K562 (cell line): ENCODE results near the gene HSD17B8. TPM values are rescaled to one million over a fixed set of nuclear protein-coding genes. Genes with fewer than 3 reads are reported as not detected.
A peak's percentile ranks its signal among the peaks of the same experiment; 100 is the strongest.

Experiments used
- ARID1B ChIP-seq: fragments of 450-650 bp; IDR thresholded peaks from 2 replicates; pipeline ENCODE4 v1.6.1; 2016; ENCODE audit warnings: antibody characterized with exemption, mild to moderate bottlenecking, inconsistent platforms
- ASH1L ChIP-seq: fragments of 450-650 bp; IDR thresholded peaks from 2 replicates; pipeline ENCODE4 v1.6.1; 2018; ENCODE audit warnings: borderline replicate concordance, mild to moderate bottlenecking, low read depth; ENCODE audit not compliant: partially characterized antibody
- BRD4 ChIP-seq: fragments of 200-600 bp; sonication (generic); IDR thresholded peaks from 2 replicates; pipeline ENCODE4 v1.6.1; 2017; ENCODE audit warnings: inconsistent platforms
- BRD9 ChIP-seq: fragments of 450-650 bp; IDR thresholded peaks from 2 replicates; pipeline ENCODE4 v1.6.1; 2018; ENCODE audit warnings: low read depth; ENCODE audit not compliant: partially characterized antibody
- DMBX1 ChIP-seq: fragments of 250-450 bp; sonication (Bioruptor Pico); IDR thresholded peaks from 2 replicates; pipeline ENCODE4 v1.8.0; 2022; ENCODE audit warnings: inconsistent platforms, mild to moderate bottlenecking, moderate library complexity, borderline replicate concordance
- ETV1 ChIP-seq: fragments of 450-650 bp; conservative IDR thresholded peaks from 2 replicates; pipeline ENCODE4 v1.6.1; 2016; ENCODE audit warnings: missing genetic modification characterization, control low read depth, low read depth, missing compliant biosample characterization
- FOS ChIP-seq: IDR thresholded peaks from 3 replicates; pipeline ENCODE4 v1.6.1; 2011; ENCODE audit not compliant: insufficient read length; ENCODE audit errors: extremely low read depth
- FOSL1 ChIP-seq: fragments of 200-800 bp; sonication (Bioruptor generic); conservative IDR thresholded peaks from 2 replicates; pipeline ENCODE4 v1.6.1; 2016; ENCODE audit warnings: missing genetic modification characterization, missing compliant biosample characterization
- JUND ChIP-seq, 2 experiments: IDR thresholded peaks; 2 replicates in 1 of 2; 3 replicates in 1 of 2; pipeline ENCODE4 v1.6.1; 2011; ENCODE audit warnings: borderline replicate concordance in 2 of 2, low read depth in 2 of 2, low read length in 2 of 2, improper control_type of control experiment in 1 of 2, missing biosample characterization in 1 of 2, missing genetic modification characterization in 1 of 2, missing genetic modification reagents in 1 of 2
- NFRKB ChIP-seq: fragments of 450-650 bp; IDR thresholded peaks from 2 replicates; pipeline ENCODE4 v1.6.1; 2016; ENCODE audit warnings: low read depth
- PPARD ChIP-seq: fragments of 250-450 bp; sonication (Bioruptor Pico); IDR thresholded peaks from 2 replicates; pipeline ENCODE4 v1.8.0; 2022; ENCODE audit warnings: inconsistent platforms, mild to moderate bottlenecking, moderate library complexity
- RAD21 ChIP-seq, 2 experiments: fragments of 250-450 bp in 1 of 2; fragments of 450-650 bp in 1 of 2; sonication (Bioruptor Pico) in 1 of 2; formaldehyde crosslinking in 1 of 2; IDR thresholded peaks in 1 of 2; conservative IDR thresholded peaks in 1 of 2; 2 replicates each; pipeline versions ENCODE4 v1.4.0 to v1.8.0; 2020 to 2022; ENCODE audit warnings: mild to moderate bottlenecking in 2 of 2, moderate library complexity in 1 of 2
- RAD51 ChIP-seq: fragments of 450-650 bp; IDR thresholded peaks from 2 replicates; pipeline ENCODE4 v1.7.1; 2016; ENCODE audit warnings: low read depth, mild to moderate bottlenecking, borderline replicate concordance
- TEAD2 ChIP-seq: fragments of 450-650 bp; IDR thresholded peaks from 2 replicates; pipeline ENCODE4 v1.6.1; 2016; ENCODE audit warnings: missing genetic modification characterization, control low read depth, missing compliant biosample characterization
- ZNF146 ChIP-seq: IDR thresholded peaks from one replicate; pipeline ENCODE4 v1.6.1; 2018; ENCODE audit warnings: missing compliant biosample characterization; ENCODE audit not compliant: unreplicated experiment
- ZNF589 ChIP-seq: fragments of 200-800 bp; sonication (Bioruptor generic); IDR thresholded peaks from 2 replicates; pipeline ENCODE4 v1.6.1; 2016; ENCODE audit warnings: low read depth, missing genetic modification characterization, missing compliant biosample characterization
- ZNF780A ChIP-seq: fragments of 250-450 bp; sonication (Bioruptor Pico); IDR thresholded peaks from 2 replicates; pipeline ENCODE4 v1.5.0; 2021; ENCODE audit warnings: mild to moderate bottlenecking
- polyA plus RNA-seq, 8 experiments: library from polyadenylated mRNA; depleted of rRNA in 4 of 8; stranded (reverse) in 5 of 8; unstranded in 3 of 8; fragments of >200 nt; fragmentation: Nextera tagmentation in 2 of 8; fragmentation: Illumina TruSeq in 1 of 8; extraction: Ambion mirVana in 2 of 8; extraction: Trizol in 1 of 8; gene quantifications; 2 replicates each; pipeline versions ENCODE4 v1.2.1 to v1.2.3, GENCODE V29; 2011 to 2014; ENCODE audit warnings: inconsistent platforms in 1 of 8, missing spikeins in 1 of 8
- total RNA-seq, 7 experiments: library from RNA; depleted of rRNA in 6 of 7; stranded (reverse); fragments of >200 nt in 6 of 7; fragmentation: Illumina TruSeq in 2 of 7; extraction: Trizol in 2 of 7; gene quantifications; 2 replicates each; pipeline versions ENCODE4 v1.2.1 to v1.2.3, GENCODE V29; 2011 to 2021; ENCODE audit warnings: low replicate concordance in 1 of 7
- TF ChIP-seq, protein P1 (sequence below): fragments of 450-650 bp; formaldehyde crosslinking; conservative IDR thresholded peaks from 2 replicates; pipeline ENCODE4 v1.4.0; 2022; ENCODE audit warnings: mild to moderate bottlenecking, missing genetic modification characterization
- TF ChIP-seq, protein P2 (sequence below), 2 experiments: fragments of 250-450 bp in 1 of 2; fragments of 450-650 bp in 1 of 2; sonication (Bioruptor Pico) in 1 of 2; IDR thresholded peaks; 2 replicates each; pipeline versions ENCODE4 v1.6.1 to v1.8.0; 2016 to 2021; ENCODE audit warnings: mild to moderate bottlenecking in 2 of 2, moderate library complexity in 2 of 2, missing compliant biosample characterization in 1 of 2, missing genetic modification characterization in 1 of 2
- TF ChIP-seq, protein P3 (sequence below), 3 experiments: IDR thresholded peaks in 2 of 3; conservative IDR thresholded peaks in 1 of 3; 2 replicates each; pipeline ENCODE4 v1.5.1; 2011 to 2012; ENCODE audit warnings: low read length in 3 of 3, mild to moderate bottlenecking in 3 of 3, control low read depth in 2 of 3, improper control_type of control experiment in 1 of 3, inconsistent platforms in 1 of 3, low read depth in 1 of 3, mixed read lengths in 1 of 3, moderate library complexity in 1 of 3; ENCODE audit not compliant: insufficient read depth in 2 of 3
- TF ChIP-seq, protein P4 (sequence below): IDR thresholded peaks from 2 replicates; pipeline ENCODE4 v1.6.1; 2011; ENCODE audit warnings: borderline replicate concordance, low read depth, mild to moderate bottlenecking, moderate library complexity, low read length; ENCODE audit not compliant: insufficient read depth, poor library complexity, severe bottlenecking

HSD17B8 gene
- total and polyA plus RNA-seq, 9 of the 15 experiments (the other 6 are each of a cell fraction or from before 2014, with no cell fraction given): 3.7 to 35.2 (median 14.2) TPM

DNA sequence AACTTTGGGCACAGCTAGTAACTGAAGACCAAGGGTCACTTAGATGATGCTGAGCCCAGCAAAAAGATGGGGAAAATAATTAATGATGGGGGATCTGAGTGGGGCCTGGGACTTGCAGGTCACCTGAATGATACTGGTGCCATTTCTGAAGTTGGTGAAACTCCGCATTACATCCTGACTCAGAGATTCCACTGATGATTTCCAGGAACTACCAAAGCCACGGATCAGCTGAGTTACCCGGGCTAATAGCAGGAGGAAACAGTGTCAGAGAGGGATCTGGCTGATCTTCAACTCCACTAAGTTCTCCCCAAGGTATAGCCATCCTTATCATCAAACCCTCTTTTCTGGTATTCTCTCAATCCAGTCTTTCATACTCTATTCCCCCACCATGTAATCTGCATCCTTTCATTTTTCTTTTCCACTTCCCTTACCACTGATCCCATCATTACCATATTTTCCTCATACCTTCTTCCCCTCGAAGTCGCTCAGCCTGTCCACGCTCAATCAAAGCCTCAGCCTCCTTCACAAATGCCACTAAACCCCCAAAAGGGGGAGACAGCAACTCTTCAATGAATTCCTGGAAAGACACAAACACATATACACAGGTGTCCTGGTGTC, 47.0 kb downstream of the HSD17B8 start (continued):
- TF ChIP-seq, protein P1, sequence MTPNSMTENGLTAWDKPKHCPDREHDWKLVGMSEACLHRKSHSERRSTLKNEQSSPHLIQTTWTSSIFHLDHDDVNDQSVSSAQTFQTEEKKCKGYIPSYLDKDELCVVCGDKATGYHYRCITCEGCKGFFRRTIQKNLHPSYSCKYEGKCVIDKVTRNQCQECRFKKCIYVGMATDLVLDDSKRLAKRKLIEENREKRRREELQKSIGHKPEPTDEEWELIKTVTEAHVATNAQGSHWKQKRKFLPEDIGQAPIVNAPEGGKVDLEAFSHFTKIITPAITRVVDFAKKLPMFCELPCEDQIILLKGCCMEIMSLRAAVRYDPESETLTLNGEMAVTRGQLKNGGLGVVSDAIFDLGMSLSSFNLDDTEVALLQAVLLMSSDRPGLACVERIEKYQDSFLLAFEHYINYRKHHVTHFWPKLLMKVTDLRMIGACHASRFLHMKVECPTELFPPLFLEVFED (CRISPR knock-in tag): peak; percentile 58; the same call in 1 of the 2 replicates
- TF ChIP-seq RAD21 (CRISPR knock-in tag; conservative IDR thresholded peaks at IDR 0.05 in 1 of 2, IDR thresholded peaks at IDR 0.05 in 1 of 2) (peak in 1 of 2 experiments; percentile 27; a peak in 1 of 4 replicates), BRD9 (peak; percentile 23), PPARD (CRISPR knock-in tag) (no peak), FOS (no peak), RAD51 (no peak), ASH1L (no peak), TEAD2 (tag) (no peak), ARID1B (0 out of 2 replicates have a peak, but pooled peaks have one; percentile 15), NFRKB (no peak), FOSL1 (tag) (peak; percentile 97), ETV1 (tag) (no peak), JUND (IDR thresholded peaks at IDR 0.05; ENCODE audit: borderline replicate concordance, low read depth, low read length) (peak; percentile 60; the same call in 1 of the 2 replicates), JUND (tag; IDR thresholded peaks at IDR 0.05; ENCODE audit: borderline replicate concordance, low read depth, low read length) (peak; percentile 76; the same call in 1 of the 3 replicates), ZNF589 (CRISPR knock-in tag) (no peak), DMBX1 (CRISPR knock-in tag) (no peak), ZNF146 (CRISPR knock-in tag) (no peak), BRD4 (no peak), ZNF780A (CRISPR knock-in tag) (no peak)
- TF ChIP-seq, protein P2, sequence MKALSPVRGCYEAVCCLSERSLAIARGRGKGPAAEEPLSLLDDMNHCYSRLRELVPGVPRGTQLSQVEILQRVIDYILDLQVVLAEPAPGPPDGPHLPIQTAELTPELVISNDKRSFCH (CRISPR knock-in tag; IDR thresholded peaks at IDR 0.05): no peak
- TF ChIP-seq, protein P2 (tag; IDR thresholded peaks at IDR 0.05): no peak
- TF ChIP-seq, protein P3, sequence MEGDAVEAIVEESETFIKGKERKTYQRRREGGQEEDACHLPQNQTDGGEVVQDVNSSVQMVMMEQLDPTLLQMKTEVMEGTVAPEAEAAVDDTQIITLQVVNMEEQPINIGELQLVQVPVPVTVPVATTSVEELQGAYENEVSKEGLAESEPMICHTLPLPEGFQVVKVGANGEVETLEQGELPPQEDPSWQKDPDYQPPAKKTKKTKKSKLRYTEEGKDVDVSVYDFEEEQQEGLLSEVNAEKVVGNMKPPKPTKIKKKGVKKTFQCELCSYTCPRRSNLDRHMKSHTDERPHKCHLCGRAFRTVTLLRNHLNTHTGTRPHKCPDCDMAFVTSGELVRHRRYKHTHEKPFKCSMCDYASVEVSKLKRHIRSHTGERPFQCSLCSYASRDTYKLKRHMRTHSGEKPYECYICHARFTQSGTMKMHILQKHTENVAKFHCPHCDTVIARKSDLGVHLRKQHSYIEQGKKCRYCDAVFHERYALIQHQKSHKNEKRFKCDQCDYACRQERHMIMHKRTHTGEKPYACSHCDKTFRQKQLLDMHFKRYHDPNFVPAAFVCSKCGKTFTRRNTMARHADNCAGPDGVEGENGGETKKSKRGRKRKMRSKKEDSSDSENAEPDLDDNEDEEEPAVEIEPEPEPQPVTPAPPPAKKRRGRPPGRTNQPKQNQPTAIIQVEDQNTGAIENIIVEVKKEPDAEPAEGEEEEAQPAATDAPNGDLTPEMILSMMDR (IDR thresholded peaks at IDR 0.05 in 2 of 3, conservative IDR thresholded peaks at IDR 0.05 in 1 of 3; ENCODE audit: insufficient read depth in 2 of 3, low read depth in 1 of 3, low read length in 3 of 3): peak; percentile 15 to 39 (median 23); a peak in 2 of 6 replicates
- TF ChIP-seq, protein P4, sequence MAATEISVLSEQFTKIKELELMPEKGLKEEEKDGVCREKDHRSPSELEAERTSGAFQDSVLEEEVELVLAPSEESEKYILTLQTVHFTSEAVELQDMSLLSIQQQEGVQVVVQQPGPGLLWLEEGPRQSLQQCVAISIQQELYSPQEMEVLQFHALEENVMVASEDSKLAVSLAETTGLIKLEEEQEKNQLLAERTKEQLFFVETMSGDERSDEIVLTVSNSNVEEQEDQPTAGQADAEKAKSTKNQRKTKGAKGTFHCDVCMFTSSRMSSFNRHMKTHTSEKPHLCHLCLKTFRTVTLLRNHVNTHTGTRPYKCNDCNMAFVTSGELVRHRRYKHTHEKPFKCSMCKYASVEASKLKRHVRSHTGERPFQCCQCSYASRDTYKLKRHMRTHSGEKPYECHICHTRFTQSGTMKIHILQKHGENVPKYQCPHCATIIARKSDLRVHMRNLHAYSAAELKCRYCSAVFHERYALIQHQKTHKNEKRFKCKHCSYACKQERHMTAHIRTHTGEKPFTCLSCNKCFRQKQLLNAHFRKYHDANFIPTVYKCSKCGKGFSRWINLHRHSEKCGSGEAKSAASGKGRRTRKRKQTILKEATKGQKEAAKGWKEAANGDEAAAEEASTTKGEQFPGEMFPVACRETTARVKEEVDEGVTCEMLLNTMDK: peak; percentile 21
